Measurements from ENCODE around the gene RNF121. TPM values are rescaled to one million over a fixed set of nuclear protein-coding genes. Genes with fewer than 3 reads are reported as not detected.

RNF121 gene
- total and polyA plus RNA-seq, 2 of the 13 experiments (the other 11 are each of a cell fraction or from before 2014, with no cell fraction given), result 28.6 to 44.3 TPM

GRCh38 chr11:71928737-71929443, at the start of gene RNF121 (continued):
- 0 out of 2 replicates have a peak, but pooled peaks have one; percentile 52 for TF ChIP-seq SKIL (CRISPR knock-in tag; IDR thresholded peaks at IDR 0.05; ENCODE audit: borderline replicate concordance)
- TF ChIP-seq ZNF446 (CRISPR knock-in tag; IDR thresholded peaks at IDR 0.05), result 0 out of 2 replicates have a peak, but pooled peaks have one; percentile 47
- no peak for TF ChIP-seq FOXP1 (IDR thresholded peaks at IDR 0.05)
- TF ChIP-seq FOXP1 (CRISPR knock-in tag; IDR thresholded peaks at IDR 0.05), result peak; percentile 32; the same call in 1 of the 2 replicates
- no peak for TF ChIP-seq ZNF879 (CRISPR knock-in tag; IDR thresholded peaks at IDR 0.05)
- TF ChIP-seq RBM39 (IDR thresholded peaks at IDR 0.05; ENCODE audit: low read depth, low read length, poor library complexity, severe bottlenecking), result no peak
- 0 out of 2 replicates have a peak, but pooled peaks have one; percentile 45 for TF ChIP-seq ZNF33B (CRISPR knock-in tag; IDR thresholded peaks at IDR 0.05)
- no peak for TF ChIP-seq ZNF460 (CRISPR knock-in tag; IDR thresholded peaks at IDR 0.05; ENCODE audit: borderline replicate concordance)
- no peak for TF ChIP-seq ZNF274 (CRISPR knock-in tag; IDR thresholded peaks at IDR 0.05)
- peak; percentile 19; the same call in 1 of the 2 replicates for TF ChIP-seq ZNF331 (CRISPR knock-in tag; IDR thresholded peaks at IDR 0.05)
- TF ChIP-seq PBX3 (CRISPR knock-in tag; IDR thresholded peaks at IDR 0.05; ENCODE audit: borderline replicate concordance), result no peak
- no peak for TF ChIP-seq NCOA5 (CRISPR knock-in tag; IDR thresholded peaks at IDR 0.05)
- no peak for TF ChIP-seq RFX1 (IDR thresholded peaks at IDR 0.05)
- TF ChIP-seq SETDB1 (CRISPR knock-in tag; IDR thresholded peaks at IDR 0.05; ENCODE audit: borderline replicate concordance), result no peak
- TF ChIP-seq NFE2L2 (IDR thresholded peaks at IDR 0.05; ENCODE audit: low read length), result no peak
- no peak for TF ChIP-seq ETV6 (CRISPR knock-in tag; conservative IDR thresholded peaks at IDR 0.05)
- TF ChIP-seq SOX6 (IDR thresholded peaks at IDR 0.05), result no peak
- TF ChIP-seq SOX6 (CRISPR knock-in tag; IDR thresholded peaks at IDR 0.05), result no peak; the same call in 1 of the 2 replicates
- TF ChIP-seq ZNF556 (CRISPR knock-in tag; IDR thresholded peaks at IDR 0.05; ENCODE audit: borderline replicate concordance), result no peak
- TF ChIP-seq ZNF761 (CRISPR knock-in tag; conservative IDR thresholded peaks at IDR 0.05), result no peak
- no peak for TF ChIP-seq ZNF296 (CRISPR knock-in tag; conservative IDR thresholded peaks at IDR 0.05)
- TF ChIP-seq POLR2A (IDR thresholded peaks at IDR 0.05; ENCODE audit: insufficient read depth in 1 of 2, low read depth in 2 of 2, low read length in 2 of 2), result peak; percentile 62 to 89; a peak in 3 of 4 replicates
- TF ChIP-seq SKI (IDR thresholded peaks at IDR 0.05; ENCODE audit: partially characterized antibody), result no peak
- TF ChIP-seq NR2F2 (IDR thresholded peaks at IDR 0.05; ENCODE audit: borderline replicate concordance, low read depth), result peak; percentile 78
- TF ChIP-seq HNRNPH1 (optimal IDR thresholded peaks at IDR 0.05; ENCODE audit: low read depth, low read length), result no peak
- TF ChIP-seq ZNF746 (CRISPR knock-in tag; IDR thresholded peaks at IDR 0.05), result no peak
- no peak for TF ChIP-seq ZIK1 (CRISPR knock-in tag; IDR thresholded peaks at IDR 0.05; ENCODE audit: borderline replicate concordance, low read depth)
- TF ChIP-seq ZBTB42 (CRISPR knock-in tag; IDR thresholded peaks at IDR 0.05), result no peak
- no peak for TF ChIP-seq NCOA2 (CRISPR knock-in tag; IDR thresholded peaks at IDR 0.05)
- TF ChIP-seq TFDP1 (CRISPR knock-in tag; IDR thresholded peaks at IDR 0.05; ENCODE audit: borderline replicate concordance), result peak; percentile 62; the same call in 1 of the 2 replicates

Data from HepG2 (cell line).